OCI-LY7 (cell line): ENCODE results near the gene RPL37. TPM values are rescaled to one million over a fixed set of nuclear protein-coding genes. Genes with fewer than 3 reads are reported as not detected.

Source experiments
- BruUV-seq: library from RNA; stranded (reverse); fragments of 400-500 nt; replicated peaks from 2 replicates; lab custom pipeline; 2021; lab: Mats Ljungman, UMichigan
- CTCF ChIA-PET: fragments of 300-600 bp; sonication (Branson Sonifier 250); formaldehyde crosslinking; loops from one replicate; lab custom pipeline; 2022; ENCODE audit warnings: antibody characterized with exemption; ENCODE audit not compliant: unreplicated experiment; lab: Charles Lee
- POLR2A ChIA-PET: fragments of 300-600 bp; sonication (Branson Sonifier 250); formaldehyde crosslinking; loops from one replicate; lab custom pipeline; 2022; ENCODE audit warnings: antibody characterized with exemption; lab: Charles Lee
- DNase-seq: peaks from one replicate; pipeline ENCODE4 v3.0.0-alpha.2; 2015; ENCODE audit warnings: low spot score
- H2AFZ ChIP-seq: fragments of 200-600 bp; sonication (generic), shearing (Covaris generic); 2 replicates; pipeline ENCODE4 v1.6.1; 2014; ENCODE audit warnings: mild to moderate bottlenecking, antibody characterized with exemption, low read length, moderate library complexity
- H3K27ac ChIP-seq: fragments of 200-600 bp; sonication (generic); 2 replicates; pipeline ENCODE4 v1.5.1; 2014; ENCODE audit warnings: mixed run types, low read depth, mild to moderate bottlenecking, moderate library complexity, low read length, inconsistent platforms; ENCODE audit not compliant: poor library complexity, severe bottlenecking
- H3K36me3 ChIP-seq: fragments of 200-600 bp; sonication (generic); 2 replicates; pipeline ENCODE4 v1.6.1; 2014; ENCODE audit warnings: mild to moderate bottlenecking, antibody characterized with exemption, low read length, moderate library complexity, mixed read lengths; ENCODE audit not compliant: insufficient read depth
- H3K4me1 ChIP-seq: fragments of 200-600 bp; sonication (generic); 2 replicates; pipeline ENCODE4 v1.5.1; 2014; ENCODE audit warnings: mild to moderate bottlenecking, low read length; ENCODE audit not compliant: insufficient read depth, poor library complexity, severe bottlenecking
- H3K4me2 ChIP-seq: fragments of 200-600 bp; sonication (generic); 2 replicates; pipeline ENCODE4 v1.6.1; 2014; ENCODE audit warnings: mild to moderate bottlenecking, low read length
- H3K4me3 ChIP-seq: fragments of 200-600 bp; sonication (generic); 2 replicates; pipeline ENCODE4 v1.5.1; 2014; ENCODE audit warnings: mild to moderate bottlenecking, low read depth, low read length; ENCODE audit not compliant: poor library complexity, severe bottlenecking
- H3K79me2 ChIP-seq: fragments of 200-600 bp; sonication (generic); 2 replicates; pipeline ENCODE4 v1.6.1; 2016; ENCODE audit warnings: low read depth, mild to moderate bottlenecking, low read length, moderate library complexity, mixed read lengths; ENCODE audit not compliant: insufficient read depth
- H3K9me2 ChIP-seq: fragments of 200-600 bp; sonication (generic); 2 replicates; pipeline ENCODE4 v1.6.1; 2016; ENCODE audit warnings: mild to moderate bottlenecking, low read length, mixed read lengths; ENCODE audit not compliant: insufficient read depth
- H3K9me3 ChIP-seq: fragments of 200-600 bp; sonication (generic); 2 replicates; pipeline ENCODE4 v1.6.1; 2014; ENCODE audit warnings: mild to moderate bottlenecking, mixed run types, low read length, mixed read lengths
- H4K20me1 ChIP-seq: fragments of 200-600 bp; sonication (generic); 2 replicates; pipeline ENCODE4 v1.6.1; 2014; ENCODE audit warnings: mild to moderate bottlenecking, antibody characterized with exemption, low read length, moderate library complexity, mixed read lengths; ENCODE audit not compliant: insufficient read depth
- EZH2phosphoT487 ChIP-seq: fragments of 200-600 bp; sonication (generic); IDR thresholded peaks from 2 replicates; pipeline ENCODE4 v1.6.1; 2018; ENCODE audit warnings: low read depth, borderline replicate concordance, mild to moderate bottlenecking, mixed run types, antibody characterized with exemption, low read length, moderate library complexity, mixed read lengths
- intact Hi-C: fragments of 100-400 bp; cut with micrococcal nuclease; formaldehyde crosslinking; loops from one replicate; pipeline ENCODE4 v1.10.0; 2022; ENCODE audit not compliant: unreplicated experiment
- total RNA-seq, 2 experiments: library from RNA; depleted of rRNA in 1 of 2; stranded (reverse); fragments of >200 nt in 1 of 2; shearing (Covaris generic) in 1 of 2; gene quantifications; 2 replicates each; pipeline ENCODE4 v1.2.3, GENCODE V29; 2014 to 2022
- TF ChIP-seq, protein P1 (sequence below): fragments of 200-600 bp; sonication (generic); conservative IDR thresholded peaks from 2 replicates; pipeline ENCODE4 v1.5.1; 2014; ENCODE audit warnings: mild to moderate bottlenecking, antibody characterized with exemption, low read length, moderate library complexity, mixed read lengths

RPL37 gene
- total RNA-seq, 2 experiments from 2014 or later = 1,905 to 2,779 TPM

GRCh38 chr5:40798012-40798800, 36.8 kb downstream of the RPL37 start, which contains the start of gene PRKAA1:
PRKAA1 (minus strand) TSS chr5:40798374; CDS start chr5:40798189, 185 bp downstream.
- Histone ChIP-seq H3K9me2 (no peaks in the 10 kb centered on the region), H3K4me1 (peaks cover 17% of the 10 kb centered on the region), H4K20me1 (peaks cover 24% of the 10 kb centered on the region), H2AFZ (peak within 1 kb of the TSS; percentile 97), H3K27ac (peak within 1 kb of the TSS; percentile 79), H3K4me3 (peak within 1 kb of the TSS; percentile 91), H3K79me2 (peaks cover 51% of the 10 kb centered on the region), H3K36me3 (peaks cover 12% of the 10 kb centered on the region; the same call in 1 of the 2 replicates), H3K4me2 (peak within 1 kb of the TSS; percentile 89), H3K9me3 (no peaks in the 10 kb centered on the region)
- no TSS peak for BruUV-seq
- peak; percentile 89 for DNase-seq
- TF ChIP-seq EZH2phosphoT487 = no peak
- TF ChIP-seq, protein P1, sequence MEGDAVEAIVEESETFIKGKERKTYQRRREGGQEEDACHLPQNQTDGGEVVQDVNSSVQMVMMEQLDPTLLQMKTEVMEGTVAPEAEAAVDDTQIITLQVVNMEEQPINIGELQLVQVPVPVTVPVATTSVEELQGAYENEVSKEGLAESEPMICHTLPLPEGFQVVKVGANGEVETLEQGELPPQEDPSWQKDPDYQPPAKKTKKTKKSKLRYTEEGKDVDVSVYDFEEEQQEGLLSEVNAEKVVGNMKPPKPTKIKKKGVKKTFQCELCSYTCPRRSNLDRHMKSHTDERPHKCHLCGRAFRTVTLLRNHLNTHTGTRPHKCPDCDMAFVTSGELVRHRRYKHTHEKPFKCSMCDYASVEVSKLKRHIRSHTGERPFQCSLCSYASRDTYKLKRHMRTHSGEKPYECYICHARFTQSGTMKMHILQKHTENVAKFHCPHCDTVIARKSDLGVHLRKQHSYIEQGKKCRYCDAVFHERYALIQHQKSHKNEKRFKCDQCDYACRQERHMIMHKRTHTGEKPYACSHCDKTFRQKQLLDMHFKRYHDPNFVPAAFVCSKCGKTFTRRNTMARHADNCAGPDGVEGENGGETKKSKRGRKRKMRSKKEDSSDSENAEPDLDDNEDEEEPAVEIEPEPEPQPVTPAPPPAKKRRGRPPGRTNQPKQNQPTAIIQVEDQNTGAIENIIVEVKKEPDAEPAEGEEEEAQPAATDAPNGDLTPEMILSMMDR = peak; percentile 36; the same call in 1 of the 2 replicates
- POLR2A ChIA-PET = interaction anchor here (0.6 to 1.0 kb wide), 3 partner anchors 9 to 392 kb away, joined by 4 to 5 read pairs (median 4); no protein-coding TSS in a partner anchor
- CTCF ChIA-PET = no interaction called here
- intact Hi-C loops = loop anchor here (1.0 kb wide), 2 partner anchors 37 to 43 kb away; partner anchors contain the start of genes RPL37 and TTC33

GRCh38 chr5:40797273-40798011, 37.6 kb downstream of the RPL37 start:
- POLR2A ChIA-PET = interaction anchor here (0.6 to 1.7 kb wide), 5 partner anchors 9 to 421 kb away, joined by 3 to 7 read pairs (median 3); no protein-coding TSS in a partner anchor
- Histone ChIP-seq H3K9me2 (no peaks in the 10 kb centered on the region), H3K4me2 (peak overlapping the region; percentile 89), H3K9me3 (no peaks in the 10 kb centered on the region), H3K4me3 (peak overlapping the region; percentile 91), H2AFZ (peak overlapping the region; percentile 55; the same call in 1 of the 2 replicates), H4K20me1 (peaks cover 26% of the 10 kb centered on the region), H3K4me1 (peaks cover 17% of the 10 kb centered on the region), H3K27ac (peak overlapping the region; percentile 79), H3K79me2 (peaks cover 59% of the 10 kb centered on the region), H3K36me3 (peaks cover 12% of the 10 kb centered on the region; the same call in 1 of the 2 replicates)
- TF ChIP-seq, protein P1 = no peak
- no peak for TF ChIP-seq EZH2phosphoT487
- CTCF ChIA-PET = no interaction called here
- DNase-seq = peak; percentile 75
- BruUV-seq = TSS peak; percentile 52
- intact Hi-C loops = loop anchor here (1.0 kb wide), 2 partner anchors 38 to 42 kb away; partner anchors contain the start of genes RPL37 and TTC33
